Prostate gland (tissue), 2 donors: Measurements from ENCODE around the gene PTPRK. TPM values are rescaled to one million over a fixed set of nuclear protein-coding genes. Genes with fewer than 3 reads are reported as not detected.

ENCODE experiments used
- DNase-seq: peaks from one replicate; pipeline ENCODE4 v3.0.0-alpha.2; 2019; ENCODE audit warnings: low spot score
- H3K27ac ChIP-seq, 2 donors: fragments of 200-600 bp; sonication (generic); 2 replicates each; pipeline ENCODE4 v1.5.1; 2017 to 2019
- H3K27me3 ChIP-seq: fragments of 200-600 bp; sonication (generic); replicated peaks from 2 replicates; pipeline ENCODE4 v1.5.1; 2019; ENCODE audit not compliant: insufficient read depth
- H3K36me3 ChIP-seq, 2 donors: fragments of 200-600 bp; sonication (generic); 1 replicate in 1 of 2; 2 replicates in 1 of 2; pipeline versions ENCODE4 v1.5.1 to v1.8.1; 2017 to 2019
- H3K4me1 ChIP-seq: fragments of 200-600 bp; sonication (generic); replicated peaks from 2 replicates; pipeline ENCODE4 v1.5.1; 2019
- H3K4me3 ChIP-seq, 2 donors: fragments of 200-600 bp; sonication (generic); 2 replicates each; pipeline ENCODE4 v1.5.1; 2017 to 2019
- H3K9me3 ChIP-seq: fragments of 200-600 bp; sonication (generic); 2 replicates; pipeline ENCODE4 v1.5.1; 2017
- POLR2A ChIP-seq: fragments of 450-650 bp; IDR thresholded peaks from one replicate; pipeline ENCODE4 v1.6.1; 2016; ENCODE audit warnings: antibody characterized with exemption, mild to moderate bottlenecking
- POLR2AphosphoS5 ChIP-seq: sonication (generic); formaldehyde crosslinking; IDR thresholded peaks from one replicate; pipeline ENCODE4 v1.6.1; 2017; ENCODE audit warnings: antibody characterized with exemption
- WGBS: methylation state at CpG from one replicate; pipeline ENCODE4 v1.1.5; 2018; 5-methylcytosine and 5-hydroxymethylcytosine counted together
- intact Hi-C: fragments of 100-400 bp; cut with DNase I; formaldehyde crosslinking; loops from one replicate; pipeline ENCODE4 v1.14.2; 2022
- total RNA-seq, 2 donors: library from RNA; depleted of rRNA; stranded (reverse); fragments of >200 nt; gene quantifications; one replicate each; pipeline ENCODE4 v1.1.0, GENCODE V29; 2016
- TF ChIP-seq, protein P1 (sequence below), 4 experiments: fragments of 200-600 bp in 2 of 4; fragments of 450-650 bp in 2 of 4; sonication (generic) in 2 of 4; IDR thresholded peaks; 1 replicate in 3 of 4; 2 replicates in 1 of 4; pipeline ENCODE4 v1.5.1; 2016 to 2019; ENCODE audit warnings: antibody characterized with exemption in 4 of 4, mild to moderate bottlenecking in 2 of 4, moderate library complexity in 2 of 4

The PTPRK gene
- total RNA-seq, 2 donors from 2014 or later, result 32.0 to 64.6 TPM

DNA sequence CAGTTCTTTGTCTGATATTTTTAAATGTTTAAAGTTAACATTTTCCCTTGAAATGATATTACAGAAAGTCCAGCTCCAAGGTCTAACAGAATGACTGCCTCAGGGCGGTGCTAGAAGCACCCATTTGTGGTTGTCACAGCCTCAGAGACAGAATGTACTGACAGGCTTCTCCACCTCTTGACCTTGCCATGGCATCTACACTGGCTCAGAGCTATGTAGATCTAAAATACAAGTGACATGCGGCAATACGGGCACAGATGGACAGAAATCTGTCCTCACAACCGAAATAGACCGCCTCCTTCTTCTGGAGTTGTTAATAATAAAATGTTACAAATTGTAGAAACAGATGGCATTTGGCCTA lies 452.3 kb downstream of the PTPRK start:
- intact Hi-C loops, result no loop called here
- no peak for DNase-seq
- 95% methylated on average over 5 of the region's 5 CpGs for WGBS
- H3K36me3 ChIP-seq, result no peaks in the 10 kb centered on the region
- no peaks in the 10 kb centered on the region for H3K4me1 ChIP-seq
- H3K27ac ChIP-seq, result no peak overlapping the region
- no peak overlapping the region for H3K4me3 ChIP-seq
- TF ChIP-seq, protein P1, sequence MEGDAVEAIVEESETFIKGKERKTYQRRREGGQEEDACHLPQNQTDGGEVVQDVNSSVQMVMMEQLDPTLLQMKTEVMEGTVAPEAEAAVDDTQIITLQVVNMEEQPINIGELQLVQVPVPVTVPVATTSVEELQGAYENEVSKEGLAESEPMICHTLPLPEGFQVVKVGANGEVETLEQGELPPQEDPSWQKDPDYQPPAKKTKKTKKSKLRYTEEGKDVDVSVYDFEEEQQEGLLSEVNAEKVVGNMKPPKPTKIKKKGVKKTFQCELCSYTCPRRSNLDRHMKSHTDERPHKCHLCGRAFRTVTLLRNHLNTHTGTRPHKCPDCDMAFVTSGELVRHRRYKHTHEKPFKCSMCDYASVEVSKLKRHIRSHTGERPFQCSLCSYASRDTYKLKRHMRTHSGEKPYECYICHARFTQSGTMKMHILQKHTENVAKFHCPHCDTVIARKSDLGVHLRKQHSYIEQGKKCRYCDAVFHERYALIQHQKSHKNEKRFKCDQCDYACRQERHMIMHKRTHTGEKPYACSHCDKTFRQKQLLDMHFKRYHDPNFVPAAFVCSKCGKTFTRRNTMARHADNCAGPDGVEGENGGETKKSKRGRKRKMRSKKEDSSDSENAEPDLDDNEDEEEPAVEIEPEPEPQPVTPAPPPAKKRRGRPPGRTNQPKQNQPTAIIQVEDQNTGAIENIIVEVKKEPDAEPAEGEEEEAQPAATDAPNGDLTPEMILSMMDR (IDR thresholded peaks at IDR 0.05), result no peak
- TF ChIP-seq POLR2AphosphoS5 (no peak), POLR2A (no peak)
- H3K9me3 ChIP-seq, result no peaks in the 10 kb centered on the region
- H3K27me3 ChIP-seq, result no peaks in the 10 kb centered on the region

DNA sequence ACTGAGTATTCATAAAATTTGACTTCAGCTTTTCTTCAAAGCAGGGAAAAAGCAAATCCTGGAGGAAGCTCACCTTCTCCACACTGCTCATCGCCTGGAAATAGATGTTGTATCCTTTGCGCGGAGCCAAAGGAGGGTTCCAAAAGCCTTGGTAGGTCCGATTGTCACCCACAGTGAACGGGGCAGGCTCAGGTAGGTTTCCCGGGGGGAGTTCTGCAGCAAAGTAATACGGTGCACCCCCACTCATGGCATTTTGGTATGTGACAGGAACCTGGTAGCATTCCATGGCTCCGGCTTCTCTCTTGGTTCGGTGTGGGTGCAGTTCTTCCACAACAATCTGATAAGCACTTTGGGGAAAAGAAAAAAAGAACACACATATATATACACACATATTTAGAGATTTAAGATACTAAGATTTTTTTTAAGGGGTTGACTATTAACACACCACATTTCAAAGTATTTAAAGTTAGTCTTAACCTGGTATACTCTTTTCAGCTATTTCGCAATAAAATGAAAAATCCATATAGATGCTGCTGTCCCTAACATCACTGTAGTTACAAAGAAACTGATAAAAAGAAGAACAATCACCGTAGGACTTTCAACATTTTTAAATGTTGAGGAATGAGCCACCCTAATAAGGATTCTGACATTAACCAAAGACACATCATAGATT lies 452.8 kb downstream of the PTPRK start:
- no peak for DNase-seq
- Histone ChIP-seq H3K27ac (no peak overlapping the region), H3K4me3 (no peak overlapping the region), H3K27me3 (no peaks in the 10 kb centered on the region), H3K36me3 (no peaks in the 10 kb centered on the region), H3K9me3 (no peaks in the 10 kb centered on the region), H3K4me1 (no peaks in the 10 kb centered on the region)
- no peak for TF ChIP-seq POLR2A
- TF ChIP-seq, protein P1 (IDR thresholded peaks at IDR 0.05), result no peak
- no peak for TF ChIP-seq POLR2AphosphoS5
- 94% methylated on average over 11 of the region's 11 CpGs for WGBS
- intact Hi-C loops, result no loop called here

- intact Hi-C loops, result no loop called here
- no peaks in the 10 kb centered on the region for H3K36me3 ChIP-seq
- no peak for DNase-seq
These were observed 455.3 kb downstream of the PTPRK start for GRCh38 chr6:128065072-128065471.

GRCh38 chr6:128064540-128064895 lies 455.9 kb downstream of the PTPRK start:
- Histone ChIP-seq H3K27ac (no peak overlapping the region), H3K4me1 (no peaks in the 10 kb centered on the region), H3K4me3 (no peak overlapping the region), H3K27me3 (no peaks in the 10 kb centered on the region), H3K36me3 (no peaks in the 10 kb centered on the region), H3K9me3 (no peaks in the 10 kb centered on the region)
- DNase-seq, result no peak
- no peak for TF ChIP-seq POLR2AphosphoS5
- TF ChIP-seq, protein P1 (IDR thresholded peaks at IDR 0.05), result no peak
- TF ChIP-seq POLR2A, result no peak
- 96% methylated on average over 2 of the region's 2 CpGs for WGBS
- intact Hi-C loops, result no loop called here

More at GRCh38 chr6:128065072-128065471, 455.3 kb downstream of the PTPRK start:
- H3K9me3 ChIP-seq, result no peaks in the 10 kb centered on the region
- no peaks in the 10 kb centered on the region for H3K27me3 ChIP-seq
- 93% methylated on average over 3 of the region's 3 CpGs for WGBS
- no peak for TF ChIP-seq POLR2AphosphoS5
- no peaks in the 10 kb centered on the region for H3K4me1 ChIP-seq
- H3K4me3 ChIP-seq, result no peak overlapping the region
- no peak overlapping the region for H3K27ac ChIP-seq

DNA sequence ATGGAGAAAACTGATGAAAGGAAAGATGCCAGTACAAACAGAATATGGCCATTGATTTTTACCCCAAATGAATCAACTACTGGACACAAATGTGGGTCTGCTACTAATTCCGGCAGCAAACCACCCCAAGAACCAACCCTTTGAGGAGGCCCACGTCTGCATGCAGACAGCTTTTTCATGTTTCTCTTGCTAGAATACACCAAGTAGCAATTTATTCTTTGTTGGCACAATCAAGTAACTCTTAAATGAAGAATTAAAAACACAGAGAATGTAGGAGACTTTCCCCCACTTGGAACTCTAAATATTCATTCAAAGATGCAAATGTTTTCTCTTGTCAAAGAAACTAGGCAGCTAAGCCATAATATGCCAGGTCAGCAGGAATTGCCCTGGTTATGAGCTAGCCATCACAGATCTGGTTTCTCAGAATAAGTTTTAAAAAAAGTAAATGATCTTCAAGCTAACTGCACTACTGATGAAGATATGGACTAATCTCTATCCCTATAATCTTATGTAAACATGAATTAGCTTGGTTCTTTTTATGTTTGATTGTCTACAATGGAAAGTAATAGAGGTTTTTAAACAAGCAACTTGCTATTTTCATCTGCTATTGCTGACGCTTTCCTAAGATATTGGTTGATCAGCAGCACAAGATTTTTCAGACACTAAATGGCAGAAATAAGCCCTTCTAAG lies 456.4 kb downstream of the PTPRK start:
- Histone ChIP-seq H3K27me3 (no peaks in the 10 kb centered on the region), H3K4me3 (no peak overlapping the region), H3K36me3 (no peaks in the 10 kb centered on the region), H3K9me3 (no peaks in the 10 kb centered on the region), H3K27ac (no peak overlapping the region), H3K4me1 (no peaks in the 10 kb centered on the region)
- no peak for DNase-seq
- intact Hi-C loops, result no loop called here
- 93% methylated on average over 3 of the region's 3 CpGs for WGBS
- TF ChIP-seq POLR2A, result no peak
- no peak for TF ChIP-seq POLR2AphosphoS5
- TF ChIP-seq, protein P1 (IDR thresholded peaks at IDR 0.05), result no peak
